ENCODE results near the gene GSE1.

Gene GSE1

DNA sequence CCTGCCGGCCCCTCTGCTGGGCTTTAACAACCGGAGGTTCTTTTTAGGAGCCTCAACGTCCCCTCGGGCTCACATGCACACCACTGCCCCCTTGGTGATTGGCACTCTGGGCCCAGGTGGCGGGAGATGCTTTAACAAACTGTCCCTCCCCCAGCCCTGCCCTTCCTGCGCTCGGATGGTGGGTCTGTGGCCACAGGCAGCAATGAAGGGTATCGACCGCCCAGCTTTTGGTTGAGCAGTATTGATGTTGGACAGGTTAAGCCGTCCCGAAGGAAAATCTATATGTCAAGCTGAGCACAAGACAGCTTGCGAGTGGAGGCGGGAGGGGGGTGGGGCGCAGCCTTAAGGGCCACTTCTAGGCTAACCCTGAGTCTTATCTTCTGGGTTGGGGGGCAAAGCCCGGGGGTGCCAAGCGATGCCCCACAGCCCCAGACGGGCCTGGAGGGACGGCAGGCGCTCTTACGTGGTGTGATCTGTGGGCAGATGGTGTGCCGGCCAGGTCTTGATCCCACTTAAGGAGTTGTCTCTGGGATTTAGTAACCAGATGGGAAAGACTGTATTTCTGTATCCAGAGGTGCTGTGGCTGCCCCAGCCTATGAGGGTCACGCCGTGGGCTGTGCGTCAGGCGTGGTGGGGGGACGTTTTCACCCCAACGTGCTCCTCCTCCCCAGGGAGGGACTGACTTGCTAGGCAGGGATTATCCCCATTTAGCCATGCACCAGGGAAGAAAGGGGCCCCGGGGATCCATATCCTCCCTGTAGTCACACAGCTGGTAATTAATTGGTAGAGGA, 6.2 kb downstream of the GSE1 start:
- H3K27ac ChIP-seq (ENCODE audit: extremely low read depth, low read depth, low read length): no peak overlapping the region
- TF ChIP-seq ZIC2 (tag by site-specific recombination; IDR thresholded peaks at IDR 0.05): 0 out of 2 replicates have a peak, but pooled peaks have one; percentile 26
- TF ChIP-seq ZNF830 (tag by site-specific recombination; IDR thresholded peaks at IDR 0.05; ENCODE audit: low read depth): no peak
- TF ChIP-seq, protein P1, sequence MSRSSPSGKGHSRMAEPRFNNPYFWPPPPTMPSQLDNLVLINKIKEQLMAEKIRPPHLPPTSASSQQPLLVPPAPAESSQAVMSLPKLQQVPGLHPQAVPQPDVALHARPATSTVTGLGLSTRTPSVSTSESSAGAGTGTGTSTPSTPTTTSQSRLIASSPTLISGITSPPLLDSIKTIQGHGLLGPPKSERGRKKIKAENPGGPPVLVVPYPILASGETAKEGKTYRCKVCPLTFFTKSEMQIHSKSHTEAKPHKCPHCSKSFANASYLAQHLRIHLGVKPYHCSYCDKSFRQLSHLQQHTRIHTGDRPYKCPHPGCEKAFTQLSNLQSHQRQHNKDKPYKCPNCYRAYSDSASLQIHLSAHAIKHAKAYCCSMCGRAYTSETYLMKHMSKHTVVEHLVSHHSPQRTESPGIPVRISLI (tag by site-specific recombination; IDR thresholded peaks at IDR 0.05): no peak
- TF ChIP-seq ZNF701 (tag by site-specific recombination; IDR thresholded peaks at IDR 0.05): no peak
- CTCF ChIA-PET: interaction anchor here (0.6 to 1.0 kb wide), 2 partner anchors 40 to 175 kb away, joined by 3 to 4 read pairs; no protein-coding TSS in a partner anchor
- POLR2A ChIA-PET: interaction anchor here (0.6 kb wide), 1 partner anchor 392 kb away, joined by 5 read pairs; no protein-coding TSS in a partner anchor
- H3K9me3 ChIP-seq (ENCODE audit: control insufficient read depth, insufficient read depth, low read depth, low read length): no peaks in the 10 kb centered on the region
- H3K36me3 ChIP-seq (ENCODE audit: control insufficient read depth in 2 of 2, insufficient read depth in 1 of 2, low read length in 2 of 2): peaks cover 0 to 49% of the 10 kb centered on the region in 2 experiments; a peak in 2 of 3 replicates
- no peak overlapping the region for H3K4me3 ChIP-seq (ENCODE audit: low read depth, low read length)
- peaks cover 6% of the 10 kb centered on the region; the same call in 1 of the 2 replicates for H3K4me1 ChIP-seq (ENCODE audit: control insufficient read depth, insufficient read depth, low read length)

DNA sequence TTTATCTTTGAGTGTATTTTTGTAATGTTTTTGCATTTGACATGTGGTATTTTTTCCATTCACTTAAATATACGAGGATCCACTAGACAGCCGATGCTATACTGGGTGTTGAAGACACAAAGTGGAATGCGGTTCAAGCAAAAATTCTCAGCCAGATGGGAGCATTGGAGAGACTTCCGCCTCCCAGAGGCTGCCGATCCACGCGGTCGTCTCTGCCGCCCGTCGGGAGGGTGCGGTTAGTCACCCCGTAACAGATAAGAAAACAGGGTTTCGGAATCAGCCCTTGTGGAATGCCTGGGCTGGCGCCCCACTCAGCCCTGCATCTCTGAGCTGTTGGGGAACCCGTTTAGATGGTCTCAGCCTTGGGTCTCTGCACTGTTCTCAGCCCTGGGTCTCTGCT, 7.3 kb downstream of the GSE1 start:
- ChIA-PET POLR2A (no interaction called here), CTCF (no interaction called here)
- no peak overlapping the region for H3K4me3 ChIP-seq (ENCODE audit: low read depth, low read length)
- peaks cover 0 to 60% of the 10 kb centered on the region in 2 experiments; a peak in 2 of 3 replicates for H3K36me3 ChIP-seq (ENCODE audit: control insufficient read depth in 2 of 2, insufficient read depth in 1 of 2, low read length in 2 of 2)
- TF ChIP-seq ZBTB21 (tag by site-specific recombination; IDR thresholded peaks at IDR 0.05) (no peak), ZNF112 (tag by site-specific recombination; IDR thresholded peaks at IDR 0.05) (no peak), KLF9 (tag by site-specific recombination; IDR thresholded peaks at IDR 0.05; ENCODE audit: low read depth) (no peak), ZNF140 (tag by site-specific recombination; IDR thresholded peaks at IDR 0.05) (no peak), ZNF121 (tag by site-specific recombination; IDR thresholded peaks at IDR 0.05) (no peak)
- TF ChIP-seq, protein P1 (tag by site-specific recombination; IDR thresholded peaks at IDR 0.05): no peak
- TF ChIP-seq, protein P2, sequence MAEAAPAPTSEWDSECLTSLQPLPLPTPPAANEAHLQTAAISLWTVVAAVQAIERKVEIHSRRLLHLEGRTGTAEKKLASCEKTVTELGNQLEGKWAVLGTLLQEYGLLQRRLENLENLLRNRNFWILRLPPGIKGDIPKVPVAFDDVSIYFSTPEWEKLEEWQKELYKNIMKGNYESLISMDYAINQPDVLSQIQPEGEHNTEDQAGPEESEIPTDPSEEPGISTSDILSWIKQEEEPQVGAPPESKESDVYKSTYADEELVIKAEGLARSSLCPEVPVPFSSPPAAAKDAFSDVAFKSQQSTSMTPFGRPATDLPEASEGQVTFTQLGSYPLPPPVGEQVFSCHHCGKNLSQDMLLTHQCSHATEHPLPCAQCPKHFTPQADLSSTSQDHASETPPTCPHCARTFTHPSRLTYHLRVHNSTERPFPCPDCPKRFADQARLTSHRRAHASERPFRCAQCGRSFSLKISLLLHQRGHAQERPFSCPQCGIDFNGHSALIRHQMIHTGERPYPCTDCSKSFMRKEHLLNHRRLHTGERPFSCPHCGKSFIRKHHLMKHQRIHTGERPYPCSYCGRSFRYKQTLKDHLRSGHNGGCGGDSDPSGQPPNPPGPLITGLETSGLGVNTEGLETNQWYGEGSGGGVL (tag by site-specific recombination; IDR thresholded peaks at IDR 0.05): no peak
- no peak overlapping the region for H3K27ac ChIP-seq (ENCODE audit: extremely low read depth, low read depth, low read length)
- peaks cover 6% of the 10 kb centered on the region; the same call in 1 of the 2 replicates for H3K4me1 ChIP-seq (ENCODE audit: control insufficient read depth, insufficient read depth, low read length)
- H3K9me3 ChIP-seq (ENCODE audit: control insufficient read depth, insufficient read depth, low read depth, low read length): no peaks in the 10 kb centered on the region

DNA sequence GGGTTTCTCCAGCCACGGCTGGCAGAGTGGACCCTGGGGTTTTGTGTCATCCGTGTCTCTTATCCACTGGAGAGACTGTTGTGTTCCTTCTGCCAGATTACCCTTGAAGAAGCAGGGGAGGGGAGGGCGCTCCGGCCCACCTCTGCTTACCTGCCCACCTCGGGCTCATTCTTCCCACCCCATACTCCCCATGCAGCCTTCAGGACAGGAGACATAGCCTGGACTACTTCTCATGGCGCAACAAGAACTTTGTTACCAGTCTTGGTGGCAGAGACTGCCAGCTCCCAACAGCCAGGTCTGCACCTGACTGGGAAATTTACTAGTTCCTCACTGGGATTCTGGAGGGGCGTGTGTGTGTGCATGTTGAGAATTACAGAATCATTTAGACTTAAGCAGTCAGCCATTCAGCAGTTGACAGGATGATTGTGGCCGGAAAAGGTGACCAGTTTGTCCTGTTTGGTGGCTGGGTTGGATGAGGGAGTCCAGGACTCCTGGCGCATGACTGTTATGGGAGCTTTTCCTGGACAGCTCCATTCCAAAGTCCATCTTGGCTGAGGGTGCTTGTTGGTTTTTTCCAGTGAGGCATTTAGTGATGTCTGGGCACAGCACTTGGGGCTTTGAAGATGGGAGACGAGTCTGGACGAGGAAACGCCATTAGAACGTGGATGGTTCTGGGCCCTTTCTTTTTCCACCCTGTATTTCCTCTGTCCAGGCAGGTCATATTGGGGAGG, 8.7 kb downstream of the GSE1 start:
- ChIA-PET POLR2A (no interaction called here), CTCF (interaction anchor here (0.6 kb wide), 2 partner anchors 55 to 324 kb away, joined by 3 to 4 read pairs; no protein-coding TSS in a partner anchor)
- H3K27ac ChIP-seq (ENCODE audit: extremely low read depth, low read depth, low read length): no peak overlapping the region
- H3K36me3 ChIP-seq (ENCODE audit: control insufficient read depth in 2 of 2, insufficient read depth in 1 of 2, low read length in 2 of 2): peaks cover 0 to 60% of the 10 kb centered on the region in 2 experiments; a peak in 2 of 3 replicates
- no peak overlapping the region for H3K4me3 ChIP-seq (ENCODE audit: low read depth, low read length)
- peaks cover 11% of the 10 kb centered on the region for H3K4me1 ChIP-seq (ENCODE audit: control insufficient read depth, insufficient read depth, low read length)
- no peaks in the 10 kb centered on the region for H3K9me3 ChIP-seq (ENCODE audit: control insufficient read depth, insufficient read depth, low read depth, low read length)
- no peak for TF ChIP-seq YY2 (tag by site-specific recombination; IDR thresholded peaks at IDR 0.05)
- no peak for TF ChIP-seq ZNF302 (tag by site-specific recombination; IDR thresholded peaks at IDR 0.05; ENCODE audit: low read depth)
- TF ChIP-seq ZNF514 (tag by site-specific recombination; IDR thresholded peaks at IDR 0.05): no peak
- TF ChIP-seq, protein P2 (tag by site-specific recombination; IDR thresholded peaks at IDR 0.05): no peak
- 0 out of 2 replicates have a peak, but pooled peaks have one; percentile 35 for TF ChIP-seq ZNF600 (tag by site-specific recombination; IDR thresholded peaks at IDR 0.05)
- TF ChIP-seq ZNF24 (tag by site-specific recombination; IDR thresholded peaks at IDR 0.05): no peak
- TF ChIP-seq ZNF324 (tag by site-specific recombination; IDR thresholded peaks at IDR 0.05): no peak
- TF ChIP-seq ZFP3 (tag by site-specific recombination; IDR thresholded peaks at IDR 0.05; ENCODE audit: low read depth): peak; percentile 77
- TF ChIP-seq ZNF629 (tag by site-specific recombination; IDR thresholded peaks at IDR 0.05): no peak
- no peak for TF ChIP-seq ZNF76 (tag by site-specific recombination; IDR thresholded peaks at IDR 0.05; ENCODE audit: borderline replicate concordance, low read depth)
- no peak for TF ChIP-seq ZNF404 (tag by site-specific recombination; IDR thresholded peaks at IDR 0.05)
